SK-N-SH treated with all-trans-retinoic acid at 6 μM for 48 hours (cell line): ENCODE measurements around the gene POLR3A.

Source experiments
- ARNTL ChIP-seq: fragments of 450-650 bp; formaldehyde crosslinking; IDR thresholded peaks from 2 replicates; pipeline ENCODE4 v1.5.0; 2020; ENCODE audit warnings: low read depth, mild to moderate bottlenecking, moderate library complexity, borderline replicate concordance
- ZFP30 ChIP-seq: fragments of 450-650 bp; formaldehyde crosslinking; IDR thresholded peaks from 2 replicates; pipeline ENCODE4 v1.5.0; 2022; ENCODE audit warnings: mild to moderate bottlenecking, moderate library complexity
- ZNF8 ChIP-seq: fragments of 450-650 bp; formaldehyde crosslinking; IDR thresholded peaks from 2 replicates; pipeline ENCODE4 v1.5.0; 2020; ENCODE audit warnings: mild to moderate bottlenecking, moderate library complexity
- TF ChIP-seq, protein P1 (sequence below): fragments of 250-450 bp; sonication (Bioruptor Pico); IDR thresholded peaks from 2 replicates; pipeline ENCODE4 v1.8.0; 2020; ENCODE audit warnings: mild to moderate bottlenecking, moderate library complexity, borderline replicate concordance
- TF ChIP-seq, protein P2 (sequence below): fragments of 250-450 bp; sonication (Bioruptor Pico); IDR thresholded peaks from 2 replicates; pipeline ENCODE4 v1.8.0; 2021; ENCODE audit warnings: low read depth, mild to moderate bottlenecking, moderate library complexity, borderline replicate concordance
- TF ChIP-seq, protein P3 (sequence below): fragments of 250-450 bp; sonication (Bioruptor Pico); IDR thresholded peaks from 2 replicates; pipeline ENCODE4 v1.5.1; 2020; ENCODE audit warnings: low read depth, mild to moderate bottlenecking, moderate library complexity

DNA sequence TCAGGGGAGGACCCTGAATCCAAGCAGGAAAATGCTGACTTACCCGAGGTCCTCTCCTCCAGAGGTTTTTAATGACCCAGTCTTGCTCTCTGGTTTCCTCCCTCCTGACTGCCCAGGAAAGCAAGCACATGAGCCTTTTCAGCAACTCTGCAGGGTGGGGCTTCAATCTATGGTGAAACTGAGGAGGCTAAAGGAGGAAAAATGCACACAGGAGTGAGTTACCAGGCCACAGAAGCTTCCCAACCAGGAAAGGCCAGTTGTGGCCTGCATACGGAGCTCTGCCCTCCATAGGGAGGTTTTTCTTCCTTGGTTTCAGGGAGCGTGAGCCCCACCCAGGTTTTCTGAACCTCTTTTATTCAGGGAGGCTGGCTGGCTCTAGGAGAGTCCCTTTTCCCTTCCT is 88.7 kb downstream of the POLR3A start:
- TF ChIP-seq ARNTL (CRISPR knock-in tag): no peak
- TF ChIP-seq ZFP30 (CRISPR knock-in tag): no peak
- TF ChIP-seq, protein P1, sequence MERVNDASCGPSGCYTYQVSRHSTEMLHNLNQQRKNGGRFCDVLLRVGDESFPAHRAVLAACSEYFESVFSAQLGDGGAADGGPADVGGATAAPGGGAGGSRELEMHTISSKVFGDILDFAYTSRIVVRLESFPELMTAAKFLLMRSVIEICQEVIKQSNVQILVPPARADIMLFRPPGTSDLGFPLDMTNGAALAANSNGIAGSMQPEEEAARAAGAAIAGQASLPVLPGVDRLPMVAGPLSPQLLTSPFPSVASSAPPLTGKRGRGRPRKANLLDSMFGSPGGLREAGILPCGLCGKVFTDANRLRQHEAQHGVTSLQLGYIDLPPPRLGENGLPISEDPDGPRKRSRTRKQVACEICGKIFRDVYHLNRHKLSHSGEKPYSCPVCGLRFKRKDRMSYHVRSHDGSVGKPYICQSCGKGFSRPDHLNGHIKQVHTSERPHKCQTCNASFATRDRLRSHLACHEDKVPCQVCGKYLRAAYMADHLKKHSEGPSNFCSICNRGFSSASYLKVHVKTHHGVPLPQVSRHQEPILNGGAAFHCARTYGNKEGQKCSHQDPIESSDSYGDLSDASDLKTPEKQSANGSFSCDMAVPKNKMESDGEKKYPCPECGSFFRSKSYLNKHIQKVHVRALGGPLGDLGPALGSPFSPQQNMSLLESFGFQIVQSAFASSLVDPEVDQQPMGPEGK (CRISPR knock-in tag): no peak
- TF ChIP-seq, protein P2, sequence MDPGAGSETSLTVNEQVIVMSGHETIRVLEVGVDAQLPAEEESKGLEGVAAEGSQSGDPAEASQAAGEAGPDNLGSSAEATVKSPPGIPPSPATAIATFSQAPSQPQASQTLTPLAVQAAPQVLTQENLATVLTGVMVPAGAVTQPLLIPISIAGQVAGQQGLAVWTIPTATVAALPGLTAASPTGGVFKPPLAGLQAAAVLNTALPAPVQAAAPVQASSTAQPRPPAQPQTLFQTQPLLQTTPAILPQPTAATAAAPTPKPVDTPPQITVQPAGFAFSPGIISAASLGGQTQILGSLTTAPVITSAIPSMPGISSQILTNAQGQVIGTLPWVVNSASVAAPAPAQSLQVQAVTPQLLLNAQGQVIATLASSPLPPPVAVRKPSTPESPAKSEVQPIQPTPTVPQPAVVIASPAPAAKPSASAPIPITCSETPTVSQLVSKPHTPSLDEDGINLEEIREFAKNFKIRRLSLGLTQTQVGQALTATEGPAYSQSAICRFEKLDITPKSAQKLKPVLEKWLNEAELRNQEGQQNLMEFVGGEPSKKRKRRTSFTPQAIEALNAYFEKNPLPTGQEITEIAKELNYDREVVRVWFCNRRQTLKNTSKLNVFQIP: no peak
- TF ChIP-seq ZNF8 (CRISPR knock-in tag): no peak
- TF ChIP-seq, protein P3, sequence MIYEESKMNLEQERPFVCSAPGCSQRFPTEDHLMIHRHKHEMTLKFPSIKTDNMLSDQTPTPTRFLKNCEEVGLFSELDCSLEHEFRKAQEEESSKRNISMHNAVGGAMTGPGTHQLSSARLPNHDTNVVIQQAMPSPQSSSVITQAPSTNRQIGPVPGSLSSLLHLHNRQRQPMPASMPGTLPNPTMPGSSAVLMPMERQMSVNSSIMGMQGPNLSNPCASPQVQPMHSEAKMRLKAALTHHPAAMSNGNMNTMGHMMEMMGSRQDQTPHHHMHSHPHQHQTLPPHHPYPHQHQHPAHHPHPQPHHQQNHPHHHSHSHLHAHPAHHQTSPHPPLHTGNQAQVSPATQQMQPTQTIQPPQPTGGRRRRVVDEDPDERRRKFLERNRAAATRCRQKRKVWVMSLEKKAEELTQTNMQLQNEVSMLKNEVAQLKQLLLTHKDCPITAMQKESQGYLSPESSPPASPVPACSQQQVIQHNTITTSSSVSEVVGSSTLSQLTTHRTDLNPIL (CRISPR knock-in tag): no peak
